Endodermal cell (in vitro differentiated cells): ENCODE data around the gene FASTKD3. TPM values are rescaled to one million over a fixed set of nuclear protein-coding genes. Genes with fewer than 3 reads are reported as not detected.

Source experiments
- DNase-seq: peaks from one replicate; pipeline ENCODE4 v3.0.0-alpha.2; 2017
- H3K27ac ChIP-seq: 2 replicates; pipeline ENCODE4 v1.5.1; 2013; ENCODE audit warnings: mild to moderate bottlenecking, low read depth, low read length, moderate library complexity
- H3K27me3 ChIP-seq: 2 replicates; pipeline ENCODE4 v1.6.1; 2013; ENCODE audit warnings: mild to moderate bottlenecking, low read length, moderate library complexity; ENCODE audit not compliant: insufficient read depth, control insufficient read depth, poor library complexity, severe bottlenecking
- H3K36me3 ChIP-seq: 2 replicates; pipeline ENCODE4 v1.7.0; 2013; ENCODE audit warnings: mild to moderate bottlenecking, low read length, moderate library complexity; ENCODE audit not compliant: control insufficient read depth, insufficient read depth
- H3K4me1 ChIP-seq: one replicate; pipeline ENCODE4 v1.7.0; 2013; ENCODE audit warnings: low read length; ENCODE audit not compliant: control insufficient read depth, insufficient read depth
- H3K4me3 ChIP-seq: 2 replicates; pipeline ENCODE4 v1.5.1; 2013; ENCODE audit warnings: mild to moderate bottlenecking, low read length, moderate library complexity
- H3K9ac ChIP-seq: 2 replicates; pipeline ENCODE4 v1.6.1; 2013; ENCODE audit warnings: mild to moderate bottlenecking, low read length, moderate library complexity; ENCODE audit not compliant: poor library complexity, severe bottlenecking; ENCODE audit errors: extremely low read depth
- H3K9me3 ChIP-seq: 2 replicates; pipeline ENCODE4 v1.6.1; 2013; ENCODE audit warnings: mild to moderate bottlenecking, low read length, moderate library complexity; ENCODE audit not compliant: control insufficient read depth
- H3K27ac Mint-ChIP-seq: 2 replicates; pipeline ENCODE4 v1.8.0; 2020; ENCODE audit warnings: mixed read lengths
- H3K27me3 Mint-ChIP-seq: 2 replicates; pipeline ENCODE4 v1.8.0; 2021; ENCODE audit warnings: mild to moderate bottlenecking, mixed read lengths; ENCODE audit not compliant: insufficient read depth
- H3K36me3 Mint-ChIP-seq: 2 replicates; pipeline ENCODE4 v1.8.0; 2020; ENCODE audit warnings: low read depth, mixed read lengths
- H3K4me1 Mint-ChIP-seq: 2 replicates; pipeline ENCODE4 v1.8.0; 2020; ENCODE audit warnings: mixed read lengths
- H3K4me3 Mint-ChIP-seq: 2 replicates; pipeline ENCODE4 v1.8.0; 2020; ENCODE audit warnings: mild to moderate bottlenecking, moderate library complexity, mixed read lengths
- H3K9me3 Mint-ChIP-seq: 2 replicates; pipeline ENCODE4 v1.8.0; 2020; ENCODE audit warnings: mild to moderate bottlenecking, mixed read lengths
- WGBS, 2 experiments: methylation state at CpG; one replicate each; pipeline versions ENCODE4 v1.1.5 to v1.1.7; 2013; ENCODE audit warnings: missing lambda C conversion rate in 2 of 2, mixed read lengths in 1 of 2; ENCODE audit not compliant: insufficient coverage in 1 of 2, insufficient read length in 1 of 2; 5-methylcytosine and 5-hydroxymethylcytosine counted together
- total RNA-seq, 2 donors: library from RNA; stranded (reverse); fragmentation: NEBNext Ultra II Directional in 1 of 2; extraction: Animal tissue kit (Norgen Biotek cat#: 25700) in 1 of 2; gene quantifications; 2 replicates in 1 of 2; 3 replicates in 1 of 2; pipeline ENCODE4 v1.2.1, GENCODE V29; 2021
- TF ChIP-seq, protein P1 (sequence below): fragments of 200-600 bp; sonication (generic); conservative IDR thresholded peaks from 2 replicates; pipeline ENCODE4 v1.5.0; 2021; ENCODE audit warnings: antibody characterized with exemption, mild to moderate bottlenecking

The FASTKD3 gene
- total RNA-seq, 2 donors from 2014 or later, result 6.6 to 8.5 TPM

DNA sequence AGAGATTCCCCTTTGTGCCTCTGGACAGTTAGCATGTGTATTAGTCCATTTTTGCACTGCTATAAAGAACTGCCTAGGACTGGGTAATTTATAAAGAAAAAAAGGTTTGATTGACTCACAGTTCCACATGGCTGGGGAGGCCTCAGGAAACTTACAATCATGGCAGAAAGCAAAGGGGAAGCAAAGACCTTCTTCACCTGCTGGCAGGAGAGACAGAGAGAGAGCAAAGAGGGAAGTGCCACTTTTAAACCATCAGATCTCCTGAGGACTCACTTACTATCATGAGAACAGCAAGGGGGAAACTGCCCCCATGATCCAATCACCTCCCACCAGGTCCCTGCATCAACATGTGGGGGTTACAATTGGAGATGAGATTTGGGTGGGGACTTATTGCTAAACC lies 23.9 kb downstream of the FASTKD3 start:
- no peaks in the 10 kb centered on the region for H3K9me3 ChIP-seq
- no peak for DNase-seq
- peaks cover 34% of the 10 kb centered on the region for H3K27me3 Mint-ChIP-seq
- H3K9ac ChIP-seq, result no peak overlapping the region
- no peaks in the 10 kb centered on the region for H3K9me3 Mint-ChIP-seq
- H3K4me3 Mint-ChIP-seq, result no peak overlapping the region
- H3K4me1 ChIP-seq, result no peaks in the 10 kb centered on the region
- H3K27ac Mint-ChIP-seq, result no peak overlapping the region
- peaks cover 5% of the 10 kb centered on the region for H3K4me1 Mint-ChIP-seq
- H3K4me3 ChIP-seq, result no peak overlapping the region
- no peak overlapping the region for H3K27ac ChIP-seq
- H3K36me3 Mint-ChIP-seq, result no peaks in the 10 kb centered on the region
- peaks cover 29% of the 10 kb centered on the region for H3K27me3 ChIP-seq
- no peaks in the 10 kb centered on the region for H3K36me3 ChIP-seq
- TF ChIP-seq, protein P1, sequence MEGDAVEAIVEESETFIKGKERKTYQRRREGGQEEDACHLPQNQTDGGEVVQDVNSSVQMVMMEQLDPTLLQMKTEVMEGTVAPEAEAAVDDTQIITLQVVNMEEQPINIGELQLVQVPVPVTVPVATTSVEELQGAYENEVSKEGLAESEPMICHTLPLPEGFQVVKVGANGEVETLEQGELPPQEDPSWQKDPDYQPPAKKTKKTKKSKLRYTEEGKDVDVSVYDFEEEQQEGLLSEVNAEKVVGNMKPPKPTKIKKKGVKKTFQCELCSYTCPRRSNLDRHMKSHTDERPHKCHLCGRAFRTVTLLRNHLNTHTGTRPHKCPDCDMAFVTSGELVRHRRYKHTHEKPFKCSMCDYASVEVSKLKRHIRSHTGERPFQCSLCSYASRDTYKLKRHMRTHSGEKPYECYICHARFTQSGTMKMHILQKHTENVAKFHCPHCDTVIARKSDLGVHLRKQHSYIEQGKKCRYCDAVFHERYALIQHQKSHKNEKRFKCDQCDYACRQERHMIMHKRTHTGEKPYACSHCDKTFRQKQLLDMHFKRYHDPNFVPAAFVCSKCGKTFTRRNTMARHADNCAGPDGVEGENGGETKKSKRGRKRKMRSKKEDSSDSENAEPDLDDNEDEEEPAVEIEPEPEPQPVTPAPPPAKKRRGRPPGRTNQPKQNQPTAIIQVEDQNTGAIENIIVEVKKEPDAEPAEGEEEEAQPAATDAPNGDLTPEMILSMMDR, result no peak

DNA sequence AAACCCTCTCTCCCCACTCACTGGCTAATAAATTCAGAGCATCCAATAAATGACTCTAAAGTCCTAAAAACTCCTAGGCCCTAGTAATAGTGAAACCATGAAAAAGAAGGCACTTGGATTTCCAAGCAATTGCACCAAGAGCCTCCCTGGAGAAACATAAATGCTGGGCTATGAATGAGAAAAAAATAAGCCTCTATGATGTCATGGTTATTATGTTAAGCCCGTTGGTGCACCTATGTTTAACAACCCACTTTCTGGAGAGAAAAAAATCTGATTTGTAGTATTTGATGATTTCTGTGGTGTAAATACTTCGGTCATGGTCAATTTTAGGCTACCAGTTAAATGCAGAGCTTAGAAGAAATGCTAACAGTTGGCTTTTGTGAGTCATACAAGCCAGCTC lies 26.3 kb downstream of the FASTKD3 start:
- H3K4me1 Mint-ChIP-seq, result peaks cover 2% of the 10 kb centered on the region
- TF ChIP-seq, protein P1, result no peak
- DNase-seq, result no peak
- H3K4me3 ChIP-seq, result no peak overlapping the region
- no peak overlapping the region for H3K9ac ChIP-seq
- H3K27me3 ChIP-seq, result peaks cover 7% of the 10 kb centered on the region
- no peaks in the 10 kb centered on the region for H3K36me3 ChIP-seq
- WGBS, 2 experiments, result 66 to 89% methylated on average over 2 of the region's 2 CpGs
- H3K4me3 Mint-ChIP-seq, result no peak overlapping the region
- no peaks in the 10 kb centered on the region for H3K36me3 Mint-ChIP-seq
- H3K27me3 Mint-ChIP-seq, result peaks cover 19% of the 10 kb centered on the region
- H3K27ac Mint-ChIP-seq, result no peak overlapping the region
- no peaks in the 10 kb centered on the region for H3K9me3 Mint-ChIP-seq
- no peaks in the 10 kb centered on the region for H3K9me3 ChIP-seq
- no peak overlapping the region for H3K27ac ChIP-seq
- no peaks in the 10 kb centered on the region for H3K4me1 ChIP-seq

DNA sequence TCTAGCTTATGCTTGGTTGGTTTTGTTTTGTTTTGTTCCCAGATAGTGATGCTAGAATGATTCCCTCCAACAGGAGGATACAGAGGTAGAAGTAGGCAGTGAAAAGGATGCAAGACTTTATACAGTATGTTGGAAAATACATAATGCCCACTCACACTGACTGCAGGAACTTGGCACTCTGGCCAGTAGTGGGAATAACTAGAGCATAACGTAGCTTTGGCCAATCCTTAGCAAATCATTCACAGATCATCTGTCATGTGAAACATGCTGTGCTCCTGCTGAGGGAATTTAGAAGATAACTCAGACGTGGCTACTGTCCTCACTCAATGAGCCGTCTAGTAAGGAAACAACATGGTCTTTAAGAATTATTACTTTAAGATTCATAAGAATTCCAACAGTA lies 31.4 kb downstream of the FASTKD3 start:
- WGBS, 2 experiments, result 73 to 82% methylated on average over 2 to 3 of the region's 3 CpGs
- H3K4me3 ChIP-seq, result no peak overlapping the region
- H3K36me3 Mint-ChIP-seq, result no peaks in the 10 kb centered on the region
- no peaks in the 10 kb centered on the region for H3K36me3 ChIP-seq
- no peaks in the 10 kb centered on the region for H3K4me1 Mint-ChIP-seq
- H3K27me3 Mint-ChIP-seq, result peaks cover 6% of the 10 kb centered on the region
- H3K4me3 Mint-ChIP-seq, result no peak overlapping the region
- DNase-seq, result no peak
- no peaks in the 10 kb centered on the region for H3K9me3 Mint-ChIP-seq
- H3K27ac Mint-ChIP-seq, result no peak overlapping the region
- no peak overlapping the region for H3K9ac ChIP-seq
- no peaks in the 10 kb centered on the region for H3K4me1 ChIP-seq
- TF ChIP-seq, protein P1, result no peak
- H3K9me3 ChIP-seq, result no peaks in the 10 kb centered on the region
- H3K27ac ChIP-seq, result no peak overlapping the region
- H3K27me3 ChIP-seq, result no peaks in the 10 kb centered on the region
